ENCODE measurements around the gene SPAG4. TPM values are rescaled to one million over a fixed set of nuclear protein-coding genes. Genes with fewer than 3 reads are reported as not detected.

Gene SPAG4
- polyA plus RNA-seq (ENCODE audit: insufficient read depth in 1 of 5, insufficient read length in 5 of 5, low replicate concordance in 1 of 5), result 1 to 10 TPM in 4 of 5 donors, under 1 TPM in 1; 0.76 to 2.1 (median 1.9) TPM
- long read RNA-seq, donor 1, result 0 reads
- long read RNA-seq, donor 2, partial matches to known transcripts, result 201 of 215 reads
- long read RNA-seq, donor 2, other reads (novel, unspliced or antisense), result 14 of 215 reads
- long read RNA-seq, donor 3, result 0 reads
- long read RNA-seq, donor 4, result 0 reads
- long read RNA-seq, donor 5, result 0 reads
- long read RNA-seq, donor 6, result 0 reads
- long read RNA-seq, donor 7, result 0 reads
- long read RNA-seq, donor 8, result 0 reads

DNA sequence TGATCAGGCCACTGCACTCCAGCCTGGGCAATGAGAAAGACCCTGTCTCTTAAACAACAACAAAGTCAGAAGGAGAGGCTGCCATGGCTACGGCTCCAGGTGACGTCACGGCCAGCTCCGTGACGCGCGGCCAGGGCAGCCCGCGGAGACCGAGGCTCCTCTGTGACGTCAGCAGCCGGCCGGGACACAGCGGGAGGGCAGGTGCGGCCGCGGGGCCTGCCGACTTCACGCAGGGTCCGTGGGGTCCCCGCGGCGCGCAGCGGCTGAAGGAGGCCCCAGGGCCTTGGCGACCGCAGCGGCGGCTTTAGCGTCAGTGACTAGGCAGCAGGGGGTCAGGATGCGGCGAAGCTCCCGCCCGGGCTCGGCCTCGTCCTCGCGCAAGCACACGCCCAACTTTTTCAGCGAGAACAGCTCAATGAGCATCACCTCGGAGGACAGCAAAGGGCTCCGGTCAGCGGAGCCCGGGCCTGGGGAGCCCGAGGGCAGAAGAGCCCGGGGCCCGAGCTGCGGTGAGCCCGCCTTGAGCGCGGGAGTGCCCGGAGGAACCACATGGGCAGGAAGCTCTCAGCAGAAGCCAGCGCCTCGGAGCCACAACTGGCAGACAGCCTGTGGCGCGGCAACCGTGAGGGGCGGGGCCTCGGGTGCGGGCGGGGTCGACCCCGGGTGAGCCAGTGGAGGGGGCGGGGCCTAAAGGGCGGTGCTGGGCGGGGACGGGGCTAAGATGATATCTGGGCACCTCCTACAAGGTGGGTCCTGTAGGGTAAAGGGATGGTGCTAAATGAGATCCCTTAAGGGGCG, at the start of gene SPAG4:
TSS of gene SPAG4 (plus strand) at position 163 of the 798 bp plus-strand sequence. CDS start at position 338, 175 bp downstream.
- DNase-seq, result peak; percentile 90 to 91

GRCh38 chr20:35568645-35569044, 47.0 kb upstream of the SPAG4 start:
- no peak for DNase-seq

- no peak for DNase-seq
These were observed 44.1 kb upstream of the SPAG4 start for GRCh38 chr20:35571555-35571954.

- no peak for DNase-seq
These were observed 42.8 kb upstream of the SPAG4 start for GRCh38 chr20:35572838-35573237.

DNA sequence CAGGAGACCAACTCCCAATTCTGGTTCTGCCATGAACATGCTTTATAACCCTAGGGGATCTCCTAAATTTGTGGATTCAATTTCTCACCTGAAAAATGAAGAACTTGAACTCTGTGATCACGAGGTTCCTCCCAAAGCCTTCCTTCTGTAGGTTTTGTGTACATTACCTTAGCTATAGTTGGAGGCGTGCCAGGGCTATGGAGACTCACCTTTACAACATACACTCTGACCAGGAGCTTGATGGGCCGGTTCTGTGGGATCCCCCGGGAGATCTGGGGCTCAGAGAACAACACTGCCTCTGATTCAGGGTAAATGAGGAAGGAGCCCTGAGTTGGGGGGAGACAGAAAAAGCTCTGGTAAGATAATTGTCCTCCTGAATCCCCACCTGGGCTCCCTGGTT, 39.7 kb upstream of the SPAG4 start:
- DNase-seq, result peak in 1 of 2 donors; percentile 46

DNA sequence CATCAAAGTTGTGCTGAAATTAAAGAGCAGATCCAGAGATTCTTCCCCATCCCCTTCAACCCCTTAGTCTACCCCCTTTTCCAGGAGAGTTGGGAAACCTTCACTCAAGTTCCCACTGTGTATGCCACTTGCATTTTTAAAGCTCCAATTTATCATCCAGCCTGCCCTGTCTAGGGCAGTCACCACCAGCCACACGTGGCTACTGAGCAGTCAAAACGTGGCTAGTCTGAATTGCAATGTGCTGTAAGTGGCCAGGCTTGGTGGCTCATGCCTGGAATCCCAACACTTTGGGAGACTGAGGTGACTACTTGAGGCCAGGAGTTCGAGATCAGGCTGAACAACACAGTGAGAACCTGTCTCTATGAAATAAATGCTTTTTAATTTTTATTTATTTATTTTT, 38.8 kb upstream of the SPAG4 start:
- no peak for DNase-seq

DNA sequence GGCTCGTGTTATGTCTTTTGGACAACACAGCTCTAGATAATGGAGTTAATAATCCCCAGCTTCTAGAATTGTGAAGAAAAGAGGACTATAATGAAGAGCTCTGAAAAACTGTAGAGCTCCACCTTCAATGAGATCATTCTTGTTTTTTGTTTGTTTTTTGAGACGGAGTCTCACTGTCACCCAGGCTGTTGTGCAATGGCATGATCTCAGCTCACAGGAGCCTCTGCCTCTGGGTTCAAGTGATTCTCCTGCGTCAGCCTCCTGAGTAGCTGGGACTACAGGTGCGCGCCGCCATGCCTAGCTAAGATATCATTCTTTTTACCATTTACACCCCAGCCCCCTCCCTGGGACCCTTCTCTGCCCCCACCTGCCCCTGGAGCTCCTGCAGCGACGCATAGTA, 37.2 kb upstream of the SPAG4 start:
- no peak for DNase-seq

GRCh38 chr20:35579196-35579595, 36.4 kb upstream of the SPAG4 start:
- DNase-seq, result no peak

- no peak for DNase-seq
These were observed 33.5 kb upstream of the SPAG4 start for GRCh38 chr20:35582131-35582530.

- no peak for DNase-seq
These were observed 32.8 kb upstream of the SPAG4 start for GRCh38 chr20:35582741-35583404.

GRCh38 chr20:35583636-35584560, 31.7 kb upstream of the SPAG4 start:
- DNase-seq, result no peak

GRCh38 chr20:35586751-35587425, 28.7 kb upstream of the SPAG4 start:
- DNase-seq, result no peak

DNA sequence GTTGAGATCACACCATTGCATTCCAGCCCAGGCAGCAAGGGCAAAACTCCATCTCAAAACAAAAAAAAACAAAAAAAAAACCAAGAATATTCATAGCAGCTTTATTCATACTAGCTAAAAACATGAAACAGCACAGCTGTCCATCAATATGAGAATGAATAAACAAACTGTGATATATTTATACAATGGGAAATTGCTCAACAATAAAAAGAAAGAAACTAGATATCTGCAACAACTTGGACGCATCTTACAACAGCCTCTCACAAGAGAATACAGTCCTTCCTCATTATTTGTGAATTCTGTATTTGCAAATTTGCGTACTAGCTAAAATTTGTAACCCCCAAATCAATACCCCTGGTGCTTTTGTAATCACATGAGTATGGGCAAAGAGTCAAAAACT, 28.2 kb upstream of the SPAG4 start:
- DNase-seq, result peak; percentile 23 to 26

DNA sequence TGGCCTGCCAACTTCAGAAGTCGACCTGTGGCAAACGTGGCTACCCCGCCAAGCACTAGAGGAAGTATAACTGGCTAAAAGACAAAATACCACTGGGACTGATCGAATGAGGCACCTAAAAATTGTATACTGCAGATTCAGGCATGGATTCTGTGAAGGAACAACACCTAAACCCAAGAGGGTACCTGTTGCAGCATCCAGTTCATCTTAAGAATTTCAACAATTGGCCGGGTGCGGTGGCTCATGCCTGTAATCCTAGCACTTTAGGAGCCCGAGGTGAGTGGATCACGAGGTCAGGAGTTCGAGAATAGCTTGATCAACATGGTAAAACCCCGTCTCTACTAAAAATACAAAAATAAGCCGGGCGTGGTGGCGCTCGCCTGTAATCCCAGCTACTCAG, 27.2 kb upstream of the SPAG4 start:
- no peak for DNase-seq

- DNase-seq, result no peak
These were observed 23.2 kb upstream of the SPAG4 start for GRCh38 chr20:35592339-35592974.

DNA sequence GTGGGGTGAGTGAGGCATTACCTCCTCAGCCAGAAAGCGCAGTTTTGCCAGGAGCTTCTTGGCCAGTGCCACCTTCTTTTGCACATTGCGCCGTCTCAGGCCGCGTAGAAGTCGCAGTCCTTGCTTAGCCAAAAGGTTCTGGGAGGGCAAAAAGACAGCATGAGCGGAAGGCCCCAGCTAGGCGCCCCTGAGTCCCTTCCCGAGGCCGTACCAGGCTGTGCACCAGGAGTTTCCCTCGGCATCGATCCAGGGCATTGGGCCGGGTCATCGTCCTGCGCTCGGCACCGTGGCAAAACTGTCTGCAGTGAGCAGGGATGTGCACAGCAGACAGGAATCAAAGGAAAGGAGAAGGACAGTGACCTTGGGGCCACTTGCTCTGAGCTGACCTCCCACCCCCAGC, 20.2 kb upstream of the SPAG4 start:
- no peak for DNase-seq

DNA sequence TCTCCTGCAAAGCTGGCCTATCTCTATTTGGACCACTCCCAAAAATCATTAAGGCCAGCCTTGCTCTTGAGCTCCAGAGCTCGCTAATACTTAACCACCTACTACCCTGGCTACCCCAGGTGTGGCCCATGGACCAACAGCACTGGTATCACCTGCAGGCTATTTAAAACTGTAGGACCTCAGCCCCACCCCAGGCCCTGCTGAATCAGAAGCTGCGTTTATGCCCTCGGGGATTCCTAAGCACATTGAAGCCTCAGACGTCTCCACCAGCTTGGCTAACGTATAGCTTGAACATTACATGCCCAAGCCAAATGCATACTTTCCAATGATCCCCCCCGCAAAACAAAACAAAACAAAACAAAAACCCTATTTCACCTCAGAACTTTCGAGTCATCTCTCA, 19.7 kb upstream of the SPAG4 start:
- DNase-seq, result no peak

DNA sequence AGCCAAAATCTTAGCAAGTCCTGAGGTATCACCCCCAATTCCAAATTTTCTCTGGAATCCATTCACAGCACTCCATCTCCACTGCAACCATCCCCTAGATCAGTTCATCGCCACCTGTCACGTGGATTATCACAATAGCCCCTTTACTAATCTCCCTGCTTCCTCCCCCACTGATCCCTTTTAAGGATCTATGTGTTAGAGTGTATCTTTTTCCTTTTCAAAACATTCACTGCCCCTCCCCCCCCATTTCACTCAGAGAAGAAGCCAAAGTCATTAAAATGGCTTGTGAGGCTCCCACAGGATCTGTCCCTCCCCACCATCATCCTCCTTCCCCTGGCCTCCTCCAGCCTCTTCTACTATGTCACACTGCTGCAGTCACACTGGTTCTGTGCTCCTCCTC, 18.4 kb upstream of the SPAG4 start:
- no peak for DNase-seq

GRCh38 chr20:35598476-35598875, 17.2 kb upstream of the SPAG4 start:
- DNase-seq, result no peak
